ENCODE results near the gene ENOX2.

The ENOX2 gene

DNA sequence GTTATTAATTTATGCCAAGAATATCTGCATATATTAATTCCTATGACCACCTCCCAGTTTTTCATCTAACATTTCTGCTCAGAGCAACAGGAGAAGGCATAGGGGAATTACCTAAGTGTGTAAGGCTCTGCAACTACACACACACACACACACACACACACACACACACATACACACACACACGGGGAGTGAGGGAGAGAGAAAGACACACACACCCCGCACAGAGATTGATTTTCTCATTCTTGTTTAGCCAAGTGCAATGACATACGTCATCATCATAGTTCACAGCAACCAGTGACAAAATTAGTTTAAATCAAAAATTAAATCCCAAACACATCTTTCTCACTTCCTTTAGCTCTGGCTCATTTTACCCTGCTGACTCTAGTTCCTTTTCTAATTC, 298.1 kb downstream of the ENOX2 start:
- no peak for DNase-seq

DNA sequence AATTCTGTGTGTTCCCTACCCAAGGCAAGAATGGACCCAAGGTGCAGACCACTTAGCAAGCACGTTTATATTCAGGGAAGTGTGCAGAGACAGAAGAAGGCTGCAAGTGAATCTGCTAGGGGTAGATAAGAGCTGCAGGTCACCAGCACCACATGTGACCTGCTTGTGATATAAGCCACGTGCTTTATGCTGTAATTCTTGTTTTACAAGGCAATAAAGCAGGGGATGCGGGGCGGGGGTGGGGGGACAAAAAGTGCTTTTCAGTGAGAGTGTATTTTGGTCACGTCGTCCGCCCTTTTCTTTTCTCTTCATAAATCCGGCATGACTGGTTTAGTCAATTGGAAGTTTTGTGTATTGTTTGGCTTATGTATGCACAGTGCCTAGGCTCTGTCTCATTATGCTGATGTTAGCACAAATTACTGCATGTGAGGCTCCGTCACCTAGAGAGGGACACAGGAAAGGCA, 308.5 kb downstream of the ENOX2 start:
- no peak for DNase-seq

DNA sequence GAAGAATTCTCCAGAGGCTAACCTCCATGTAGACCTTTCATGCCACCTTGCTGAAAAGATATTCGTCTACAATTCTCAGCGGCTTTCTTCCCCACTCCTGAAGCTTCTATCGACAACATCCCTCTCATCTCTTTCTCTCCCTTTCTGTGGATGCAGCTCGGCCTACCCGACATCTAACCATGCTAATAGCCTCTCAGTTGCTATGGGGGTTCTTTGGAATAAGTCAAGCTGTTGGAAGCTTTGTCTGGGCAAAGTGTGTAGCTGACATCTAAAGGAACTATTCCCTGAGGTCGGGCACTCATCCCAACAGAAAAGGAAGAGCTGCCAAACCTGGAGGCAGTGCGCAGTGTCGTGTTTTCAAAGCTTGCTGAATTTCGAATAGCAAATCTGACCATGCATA, 309.1 kb downstream of the ENOX2 start:
- no peak for DNase-seq

DNA sequence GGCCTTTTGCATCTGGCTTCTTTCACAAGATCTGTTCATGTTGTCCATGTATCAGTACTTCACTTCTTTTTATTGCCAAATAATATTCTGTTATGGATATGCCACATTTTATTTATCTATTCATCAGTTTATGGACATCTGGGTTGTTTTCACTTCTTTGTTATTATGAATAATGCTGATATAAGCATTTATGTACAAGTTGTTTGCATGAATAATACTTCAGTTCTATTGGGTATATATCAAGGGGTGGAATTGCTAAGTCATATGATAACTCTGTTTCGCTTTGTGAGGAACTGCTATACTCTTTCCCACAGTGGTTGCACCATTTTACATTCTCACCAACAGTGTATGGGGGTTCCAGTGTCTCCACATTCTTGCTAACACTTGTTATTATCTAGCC, 310.8 kb downstream of the ENOX2 start:
- DNase-seq: no peak

DNA sequence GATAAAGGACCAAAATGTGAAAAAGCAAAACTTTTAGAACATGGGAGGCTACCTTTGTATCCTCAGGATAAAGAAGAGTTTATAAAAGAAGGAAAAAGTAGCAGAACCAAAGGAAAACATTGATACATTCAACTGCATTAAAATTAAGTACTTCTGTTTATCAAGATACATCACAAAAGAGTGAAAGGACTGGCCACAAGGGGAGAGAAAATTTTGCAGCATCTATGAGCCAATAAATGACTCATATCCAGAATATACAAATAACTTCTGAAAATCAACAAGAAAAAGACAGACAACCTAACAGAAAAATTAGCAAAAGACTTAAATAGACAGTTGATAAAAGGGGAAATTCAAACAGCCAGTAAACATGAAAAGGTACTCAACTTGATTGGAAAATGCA, 324.1 kb downstream of the ENOX2 start:
- no peak for DNase-seq

DNA sequence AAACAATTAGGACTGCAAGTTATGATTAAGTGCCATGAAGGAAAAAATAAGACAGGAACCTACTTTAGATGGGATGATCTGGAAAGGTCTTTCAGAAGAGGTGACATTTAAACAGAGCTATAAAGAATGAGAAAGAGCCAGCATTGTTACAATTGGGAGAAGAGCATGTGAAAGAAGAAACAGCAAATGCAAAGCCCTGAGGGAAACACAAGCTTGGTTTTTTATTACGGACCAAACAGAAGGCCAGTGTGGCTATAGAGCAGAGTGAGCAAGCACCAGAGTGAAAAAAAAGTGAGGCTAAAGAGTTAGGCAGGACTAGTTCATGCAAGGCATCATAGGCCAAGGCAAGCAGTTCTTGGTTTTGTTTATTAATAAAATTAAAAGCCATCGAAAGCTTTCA, 325.6 kb downstream of the ENOX2 start:
- no peak for DNase-seq

DNA sequence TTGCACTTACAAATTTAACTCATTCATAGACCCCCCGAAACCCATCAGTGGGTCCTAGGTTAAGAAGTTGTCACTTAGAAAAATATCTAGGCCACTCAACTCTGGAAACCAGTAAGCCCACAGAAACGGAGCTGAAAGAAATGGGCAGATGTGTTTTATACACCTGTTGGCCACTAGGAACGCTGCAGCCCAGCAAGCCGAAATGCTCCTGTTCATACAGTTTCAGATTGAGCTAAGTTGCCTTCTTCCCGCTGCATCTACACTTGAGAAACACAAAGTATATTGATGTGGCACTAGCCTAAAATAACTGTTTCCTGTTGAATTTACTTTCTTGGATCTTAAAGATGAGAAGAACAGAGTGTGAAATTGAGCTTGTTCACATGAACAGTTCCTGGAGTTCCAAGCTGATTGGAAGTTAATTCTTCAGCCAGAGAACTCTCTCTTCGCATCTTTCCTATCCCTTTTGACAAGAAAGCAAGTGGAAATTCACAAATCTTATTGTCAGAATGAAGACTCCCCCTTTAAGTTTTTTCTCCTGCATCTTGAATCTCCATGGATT, 327.1 kb downstream of the ENOX2 start:
- DNase-seq: peak in 1 of 2 experiments; percentile 3

Data from stimulated activated CD4-positive, alpha-beta T cell treated with anti-CD3 and anti-CD28 coated beads, Interleukin-4, amount 100 ng/mL, for 4 hours (primary cell).